Measurements from ENCODE around the gene STK35. TPM values are rescaled to one million over a fixed set of nuclear protein-coding genes. Genes with fewer than 3 reads are reported as not detected.

Gene STK35

Small RNA genes lying within 50 kb of the gene (small RNA-seq; reads per million reads assigned to genes)
- not detected for gene RPL7P2 (ENCODE audit: insufficient read depth)

Data from neuronal stem cell (in vitro differentiated cells).